HG03521 (cell line): ENCODE data around the gene OGFOD3.

Experiments used
- ATAC-seq: cut with Tn5 transposase; IDR thresholded peaks from one replicate; pipeline ENCODE4 v1.9.1; 2021; ENCODE audit warnings: mild to moderate bottlenecking, moderate library complexity; ENCODE audit not compliant: unreplicated experiment

The OGFOD3 gene

DNA sequence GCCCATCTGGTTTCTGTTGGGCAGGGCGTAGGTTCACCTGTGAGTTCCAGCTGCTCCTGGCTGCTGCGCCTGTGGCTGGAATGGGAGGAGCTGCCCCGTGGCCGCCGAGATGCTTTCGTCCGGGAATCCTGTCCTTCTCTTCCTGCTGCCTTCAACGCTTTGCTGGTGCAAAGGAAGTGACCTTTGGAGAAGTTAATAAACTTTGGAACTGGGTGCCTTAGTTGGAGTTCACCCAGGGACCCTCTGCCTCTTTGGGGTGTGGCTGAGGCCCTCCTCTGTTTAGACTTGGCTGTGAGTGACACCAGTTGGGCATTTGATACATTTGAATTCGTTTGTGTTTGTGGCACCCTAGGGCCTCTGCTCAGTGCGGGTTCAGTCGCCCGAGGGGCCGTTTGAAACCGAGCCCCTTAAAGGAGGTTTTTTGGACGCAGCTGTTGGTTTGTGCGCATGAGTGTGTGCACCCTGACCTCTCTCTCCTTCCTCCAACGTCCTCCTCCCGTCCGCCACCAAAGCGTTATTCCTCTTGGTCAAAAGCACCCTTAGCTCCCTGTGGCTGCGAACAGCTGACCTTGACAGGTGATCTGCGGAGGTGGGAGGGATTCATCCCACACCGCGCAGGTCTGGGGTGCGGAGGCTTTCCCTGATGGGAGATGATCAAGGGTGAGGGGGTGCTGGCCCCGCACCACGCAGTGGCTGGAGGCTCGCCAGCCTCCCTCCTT is 75.9 kb downstream of the OGFOD3 start:
- ATAC-seq: no peak

DNA sequence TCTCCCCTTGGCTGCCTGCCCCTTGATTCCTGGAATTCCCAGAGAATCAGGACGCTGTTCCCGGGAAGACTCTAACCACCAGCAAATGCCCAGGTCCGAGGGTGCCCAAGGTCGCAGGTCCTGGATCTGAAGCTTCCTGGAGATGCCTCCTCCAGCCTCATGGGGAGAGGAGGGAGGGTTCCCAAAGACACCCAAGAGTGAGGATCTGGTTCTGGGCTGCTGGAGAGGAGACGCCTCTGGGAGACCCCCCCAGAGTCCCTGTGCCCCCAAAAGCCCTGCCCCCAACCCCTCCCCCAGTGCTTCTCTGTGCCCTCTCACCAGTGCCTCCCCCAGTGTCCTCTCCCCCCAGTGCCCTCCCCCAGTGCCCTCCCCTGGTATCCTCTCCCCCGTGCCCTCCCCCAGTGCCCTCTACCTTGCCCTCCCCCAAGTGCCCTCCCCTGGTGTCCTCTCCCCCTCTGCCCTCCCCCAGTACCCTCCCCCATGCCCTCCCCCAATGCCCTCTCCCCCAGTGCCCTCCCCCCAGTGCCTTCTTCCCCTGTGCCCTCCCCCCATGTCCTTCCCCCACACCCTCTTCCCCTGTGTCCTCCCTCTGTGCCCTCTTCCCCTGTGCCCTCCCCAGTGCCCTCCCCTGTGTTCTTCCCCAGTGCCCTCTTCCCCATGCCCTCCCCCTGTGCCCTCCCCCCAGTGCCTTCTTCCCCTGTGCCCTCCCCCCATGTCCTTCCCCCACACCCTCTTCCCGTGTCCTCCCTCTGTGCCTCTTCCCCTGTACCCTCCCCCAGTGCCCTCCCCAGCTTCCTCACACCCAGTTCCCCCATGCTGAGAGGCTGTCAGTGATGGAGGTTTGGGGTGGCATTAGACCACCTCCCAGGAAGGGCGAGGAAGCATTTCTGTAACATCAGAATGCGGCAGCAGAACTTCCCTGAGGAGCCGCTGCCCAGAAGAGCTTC is 78.5 kb downstream of the OGFOD3 start:
- ATAC-seq: no peak
